Measurements from ENCODE around the gene CTNND1.
"Not testable (repeated sequence)": the region's sequence is repeated elsewhere in the genome, so short reads cannot be mapped to it uniquely, and the experiment has no call there.

CTNND1 gene, protein sequence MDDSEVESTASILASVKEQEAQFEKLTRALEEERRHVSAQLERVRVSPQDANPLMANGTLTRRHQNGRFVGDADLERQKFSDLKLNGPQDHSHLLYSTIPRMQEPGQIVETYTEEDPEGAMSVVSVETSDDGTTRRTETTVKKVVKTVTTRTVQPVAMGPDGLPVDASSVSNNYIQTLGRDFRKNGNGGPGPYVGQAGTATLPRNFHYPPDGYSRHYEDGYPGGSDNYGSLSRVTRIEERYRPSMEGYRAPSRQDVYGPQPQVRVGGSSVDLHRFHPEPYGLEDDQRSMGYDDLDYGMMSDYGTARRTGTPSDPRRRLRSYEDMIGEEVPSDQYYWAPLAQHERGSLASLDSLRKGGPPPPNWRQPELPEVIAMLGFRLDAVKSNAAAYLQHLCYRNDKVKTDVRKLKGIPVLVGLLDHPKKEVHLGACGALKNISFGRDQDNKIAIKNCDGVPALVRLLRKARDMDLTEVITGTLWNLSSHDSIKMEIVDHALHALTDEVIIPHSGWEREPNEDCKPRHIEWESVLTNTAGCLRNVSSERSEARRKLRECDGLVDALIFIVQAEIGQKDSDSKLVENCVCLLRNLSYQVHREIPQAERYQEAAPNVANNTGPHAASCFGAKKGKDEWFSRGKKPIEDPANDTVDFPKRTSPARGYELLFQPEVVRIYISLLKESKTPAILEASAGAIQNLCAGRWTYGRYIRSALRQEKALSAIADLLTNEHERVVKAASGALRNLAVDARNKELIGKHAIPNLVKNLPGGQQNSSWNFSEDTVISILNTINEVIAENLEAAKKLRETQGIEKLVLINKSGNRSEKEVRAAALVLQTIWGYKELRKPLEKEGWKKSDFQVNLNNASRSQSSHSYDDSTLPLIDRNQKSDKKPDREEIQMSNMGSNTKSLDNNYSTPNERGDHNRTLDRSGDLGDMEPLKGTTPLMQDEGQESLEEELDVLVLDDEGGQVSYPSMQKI

DNA sequence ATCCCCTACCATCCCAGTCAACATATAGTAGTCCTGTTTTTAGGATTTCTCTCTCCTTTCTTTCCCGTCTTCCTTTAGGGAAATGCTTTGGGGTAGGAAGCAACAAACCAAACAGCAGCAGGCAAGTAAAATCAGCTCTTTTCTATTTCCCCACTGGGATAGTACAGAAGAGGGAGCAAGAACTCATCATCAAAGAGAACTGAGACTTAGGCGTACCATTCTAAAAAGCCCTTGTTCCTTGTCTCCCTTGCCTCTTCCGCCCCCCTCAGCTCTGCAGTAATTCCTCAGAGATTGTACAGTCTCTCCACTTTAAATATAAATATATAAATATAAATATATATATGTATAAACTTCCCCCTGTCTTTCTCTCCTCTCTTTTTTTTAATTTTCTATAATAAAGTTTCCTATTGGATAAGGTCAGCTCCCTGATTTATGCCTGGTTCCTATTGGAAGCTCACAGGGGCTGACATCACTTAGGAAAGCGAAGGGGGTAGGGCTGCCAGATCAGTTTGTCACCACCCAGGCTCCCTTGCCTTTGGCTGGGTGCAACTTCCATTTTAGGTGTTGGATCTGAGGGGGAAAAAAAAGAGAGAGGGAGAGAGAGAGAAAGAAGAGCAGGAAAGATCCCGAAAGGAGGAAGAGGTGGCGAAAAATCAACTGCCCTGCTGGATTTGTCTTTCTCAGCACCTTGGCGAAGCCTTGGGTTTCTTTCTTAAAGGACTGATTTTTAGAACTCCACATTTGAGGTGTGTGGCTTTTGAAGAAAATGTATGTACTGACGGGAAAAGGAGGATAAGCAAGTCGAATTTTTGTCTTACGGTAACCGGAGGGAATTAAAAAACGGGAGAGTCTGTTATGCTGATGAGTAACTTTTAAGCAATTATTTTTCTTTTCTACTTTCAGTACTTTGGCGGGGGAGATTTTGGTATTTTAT, at the start of gene CTNND1:
Gene CTNND1 (plus strand): TSS at position 502 of the 934 bp plus-strand sequence. CDS start 29,677 bp downstream, outside the sequence.
- no peak for DNase-seq

DNA sequence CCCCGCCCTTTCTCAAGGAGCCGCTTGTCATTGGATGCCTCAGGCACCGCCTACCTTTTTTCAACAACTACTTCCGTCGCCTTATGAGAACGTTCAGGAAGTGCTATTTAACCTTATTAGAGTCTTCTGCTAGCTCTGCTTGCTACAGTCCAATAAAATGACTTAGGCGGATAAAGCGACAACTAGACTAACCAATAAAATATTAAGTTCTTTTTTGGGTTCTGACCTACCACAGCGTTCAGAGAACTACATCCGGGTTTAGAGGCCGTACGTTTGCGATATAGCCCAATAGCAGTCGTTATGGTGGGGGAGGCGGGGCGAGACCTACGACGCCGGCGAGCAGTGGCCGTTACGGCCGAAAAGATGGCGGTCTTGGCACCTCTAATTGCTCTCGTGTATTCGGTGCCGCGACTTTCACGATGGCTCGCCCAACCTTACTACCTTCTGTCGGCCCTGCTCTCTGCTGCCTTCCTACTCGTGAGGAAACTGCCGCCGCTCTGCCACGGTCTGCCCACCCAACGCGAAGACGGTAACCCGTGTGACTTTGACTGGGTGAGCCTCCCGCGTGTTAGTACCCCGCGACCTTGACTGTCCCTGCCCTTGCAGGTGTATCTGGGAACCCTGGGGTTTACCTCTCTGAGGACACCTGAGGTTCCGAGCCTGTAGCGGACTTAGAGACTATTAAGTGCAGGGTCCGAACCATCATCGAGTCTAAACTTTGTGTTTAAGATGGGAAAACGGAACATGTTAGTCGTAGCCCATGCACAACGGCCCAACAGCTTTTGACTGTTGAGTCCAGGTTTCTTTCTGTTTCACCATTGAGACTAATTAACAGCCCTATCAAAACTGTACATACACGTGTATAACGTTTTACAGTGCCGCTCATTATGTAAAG, 49.1 kb upstream of the CTNND1 start, which contains the start of gene TMX2:
Gene TMX2 (plus strand): TSS at position 338 of the 895 bp plus-strand sequence. CDS start 26 bp downstream, at position 364.
- peak; percentile 96 for DNase-seq

DNA sequence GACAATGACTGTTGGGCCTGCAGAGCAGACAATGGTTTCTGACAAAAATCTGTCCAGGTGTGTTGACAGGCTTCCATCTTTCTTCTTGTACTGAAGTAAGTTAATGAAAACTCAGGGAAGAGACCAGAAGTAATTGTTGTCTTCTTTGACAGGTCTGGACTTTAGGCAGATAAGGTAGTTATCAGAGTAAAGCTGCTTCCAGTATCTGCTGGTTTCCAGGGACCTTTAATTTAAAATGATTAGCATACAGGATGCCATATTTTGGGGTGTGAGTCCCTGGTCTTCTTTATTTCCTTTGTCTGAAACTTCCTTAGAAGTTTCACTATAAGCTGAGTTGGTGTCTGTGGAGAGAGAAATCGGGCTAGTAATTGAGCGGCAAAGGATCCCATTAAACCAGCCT, 47.8 kb upstream of the CTNND1 start:
- no peak for DNase-seq

DNA sequence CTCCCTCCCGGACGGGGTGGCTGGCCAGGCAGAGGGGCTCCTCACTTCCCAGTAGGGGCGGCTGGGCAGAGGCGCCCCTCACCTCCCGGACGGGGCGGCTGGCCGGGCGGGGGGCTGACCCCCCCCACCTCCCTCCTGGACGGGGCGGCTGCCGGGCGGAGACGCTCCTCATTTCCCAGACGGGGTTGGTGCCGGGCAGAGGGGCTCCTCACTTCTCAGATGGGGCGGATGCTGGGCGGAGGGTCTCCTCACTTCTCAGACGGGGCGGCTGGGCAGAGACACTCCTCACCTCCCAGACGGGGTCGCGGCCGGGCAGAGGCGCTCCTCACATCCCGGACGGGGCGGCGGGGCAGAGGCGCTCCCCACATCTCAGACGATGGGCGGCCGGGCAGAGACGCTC, 44.9 kb upstream of the CTNND1 start:
- DNase-seq, result not testable (repeated sequence)

DNA sequence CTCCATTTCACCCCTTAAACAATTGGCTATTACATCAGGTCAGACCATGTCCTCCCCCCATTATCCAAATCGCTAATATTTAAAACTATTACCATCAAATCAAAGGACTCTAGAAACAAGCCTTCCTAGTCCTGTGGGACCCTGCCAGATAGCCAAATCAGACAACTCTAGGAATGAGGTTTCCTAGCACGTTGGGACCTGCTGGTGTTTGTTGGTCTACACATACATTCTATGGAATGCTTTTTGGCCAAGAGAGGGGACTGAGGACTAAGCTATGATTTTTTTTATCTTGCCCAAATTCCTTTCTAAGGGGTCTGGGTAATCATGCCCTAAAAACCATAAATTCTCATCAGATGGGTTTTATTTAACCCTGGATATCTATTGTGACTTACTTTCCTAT, 34.4 kb upstream of the CTNND1 start:
- no peak for DNase-seq

DNA sequence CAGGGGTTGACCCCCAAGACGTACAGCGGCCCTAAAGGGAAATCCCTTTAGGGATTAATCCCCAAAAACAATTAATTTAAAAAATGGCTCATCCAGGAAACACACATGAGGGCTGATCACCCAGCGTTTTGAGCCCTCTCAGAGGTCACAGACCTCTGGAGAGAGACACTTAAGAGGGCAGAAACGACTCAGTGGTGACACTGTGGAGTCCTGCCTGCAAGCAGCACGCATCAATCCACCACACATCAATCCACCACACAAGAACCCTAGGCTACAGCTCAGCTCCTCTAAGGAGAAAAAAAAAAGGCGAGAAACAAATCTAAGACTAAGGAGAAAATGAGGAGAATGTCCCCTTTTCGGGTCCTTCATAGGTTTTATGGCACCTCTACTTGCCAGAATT, 32.8 kb upstream of the CTNND1 start:
- no peak for DNase-seq

DNA sequence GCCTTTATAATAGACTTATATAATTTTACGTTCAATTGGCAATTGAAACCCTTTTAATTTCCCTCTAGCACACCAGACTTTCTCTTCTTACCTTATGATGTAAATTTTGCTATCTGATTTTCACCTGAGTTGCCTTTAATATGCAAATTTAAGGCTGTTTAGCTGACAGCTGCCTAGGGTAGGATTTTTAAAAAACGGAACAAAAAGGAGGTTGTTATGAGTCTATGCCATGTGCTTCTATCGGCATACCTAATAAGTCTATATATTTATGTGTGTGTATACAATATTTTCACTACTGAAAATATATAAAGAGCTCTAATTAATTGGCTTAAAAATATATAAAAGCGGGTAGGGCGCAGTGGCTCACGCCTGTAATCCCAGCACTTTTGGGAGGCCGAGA, 32.1 kb upstream of the CTNND1 start:
- no peak for DNase-seq

DNA sequence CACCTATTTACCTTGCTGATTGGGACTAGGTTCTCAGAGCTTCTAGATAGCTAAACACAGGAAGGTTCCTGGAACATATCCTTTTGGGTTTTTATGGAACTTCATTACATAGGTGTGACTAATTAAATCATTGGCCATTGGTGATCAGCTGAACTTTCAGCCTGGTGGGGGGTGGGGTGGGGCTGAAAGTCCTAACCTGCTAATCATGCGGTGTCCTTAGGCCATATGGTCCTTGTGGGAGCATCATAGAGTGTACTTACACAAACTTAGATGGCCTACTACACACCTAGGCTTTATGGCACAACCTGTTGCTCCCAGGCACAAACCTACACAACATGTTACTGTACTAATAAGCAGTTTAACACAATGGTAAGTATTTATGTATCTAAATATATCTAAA, 28.9 kb upstream of the CTNND1 start:
- DNase-seq, result no peak

DNA sequence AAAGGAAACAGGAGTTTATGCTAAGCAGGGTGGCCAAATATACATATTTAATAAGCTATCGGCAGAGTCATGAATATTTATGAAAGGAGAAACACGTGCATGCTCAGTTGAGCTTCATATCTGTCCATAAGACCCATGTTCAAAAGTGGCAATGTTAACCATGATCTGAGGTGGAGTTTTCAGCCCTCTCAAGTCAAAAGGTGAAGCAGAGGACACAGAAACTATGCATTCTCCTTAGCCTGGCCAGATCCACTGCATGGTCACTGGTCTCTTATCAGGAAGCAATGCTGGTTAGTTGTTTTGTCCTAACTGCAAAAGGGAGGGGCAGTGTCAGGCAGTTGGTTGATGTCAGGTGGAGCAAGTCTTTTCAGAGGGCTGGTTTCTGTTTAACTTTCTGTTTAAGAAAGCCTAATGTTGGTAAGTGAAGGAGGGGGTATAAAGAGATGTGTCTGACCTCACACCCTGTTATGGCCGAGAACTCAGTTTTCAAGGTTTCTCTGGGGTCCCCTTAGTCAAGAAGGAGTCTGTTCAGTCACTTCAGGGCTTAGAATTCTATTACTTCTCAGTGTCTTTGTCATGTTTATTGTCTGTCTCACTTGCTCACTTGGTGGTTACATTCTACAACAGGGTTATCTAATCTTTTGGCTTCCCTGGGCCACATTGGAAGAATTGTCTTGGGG, 25.8 kb upstream of the CTNND1 start:
- no peak for DNase-seq

DNA sequence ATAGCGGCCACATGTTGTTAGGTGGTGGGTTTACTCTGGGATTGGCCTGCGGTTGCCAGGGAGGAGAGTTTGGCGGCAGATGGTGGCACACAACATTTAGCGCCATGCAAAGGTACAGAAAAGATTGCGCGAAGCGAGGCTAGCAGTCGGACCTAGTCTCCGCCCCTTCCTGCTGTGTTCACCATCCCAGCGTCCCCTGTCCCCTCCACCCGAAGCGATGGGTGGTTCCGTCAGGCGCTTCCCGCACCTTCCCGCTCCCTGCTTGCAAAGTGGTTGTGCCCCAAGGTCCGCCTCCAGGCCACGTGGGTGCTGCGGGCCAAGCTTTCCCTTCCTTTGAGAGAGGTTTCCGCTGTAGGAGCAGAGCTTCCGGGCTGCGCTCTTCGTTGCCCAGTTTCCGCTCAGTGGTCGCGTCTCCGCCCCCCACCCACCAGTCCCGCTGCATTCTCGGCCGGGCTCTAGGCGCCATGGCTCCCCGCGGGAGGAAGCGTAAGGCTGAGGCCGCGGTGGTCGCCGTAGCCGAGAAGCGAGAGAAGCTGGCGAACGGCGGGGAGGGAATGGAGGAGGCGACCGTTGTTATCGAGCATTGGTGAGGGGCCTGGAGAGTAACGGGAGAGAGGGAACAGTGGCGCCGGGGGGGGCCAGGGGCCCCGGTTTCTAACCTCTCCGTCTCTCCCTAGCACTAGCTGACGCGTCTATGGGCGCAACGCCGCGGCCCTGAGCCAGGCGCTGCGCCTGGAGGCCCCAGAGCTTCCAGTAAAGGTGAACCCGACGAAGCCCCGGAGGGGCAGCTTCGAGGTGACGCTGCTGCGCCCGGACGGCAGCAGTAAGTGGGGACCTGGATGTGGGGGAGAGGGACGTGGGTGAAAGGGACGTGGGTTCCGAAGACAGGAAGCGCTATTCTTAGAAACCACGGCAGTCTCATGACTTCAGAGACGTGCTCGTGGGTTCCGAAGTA, 20.2 kb upstream of the CTNND1 start, which contains the start of gene SELENOH:
Gene SELENOH (plus strand): TSS at position 360 of the 955 bp plus-strand sequence. CDS start 105 bp downstream, at position 465.
- DNase-seq, result peak; percentile 98

DNA sequence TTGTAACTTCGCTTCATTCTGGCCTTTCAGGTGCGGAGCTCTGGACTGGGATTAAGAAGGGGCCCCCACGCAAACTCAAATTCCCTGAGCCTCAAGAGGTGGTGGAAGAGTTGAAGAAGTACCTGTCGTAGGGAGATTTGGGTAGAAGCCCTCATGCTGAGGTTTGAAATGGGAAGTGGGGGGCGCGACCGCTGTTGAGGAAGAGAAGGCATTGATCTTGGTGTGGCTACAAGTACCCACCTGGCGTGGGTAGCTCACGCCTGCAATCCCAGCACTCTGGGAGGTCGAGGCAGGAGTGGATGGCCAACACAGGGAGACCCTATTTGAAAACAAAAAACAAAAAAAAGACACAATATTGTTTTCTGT, 19.5 kb upstream of the CTNND1 start:
- no peak for DNase-seq

DNA sequence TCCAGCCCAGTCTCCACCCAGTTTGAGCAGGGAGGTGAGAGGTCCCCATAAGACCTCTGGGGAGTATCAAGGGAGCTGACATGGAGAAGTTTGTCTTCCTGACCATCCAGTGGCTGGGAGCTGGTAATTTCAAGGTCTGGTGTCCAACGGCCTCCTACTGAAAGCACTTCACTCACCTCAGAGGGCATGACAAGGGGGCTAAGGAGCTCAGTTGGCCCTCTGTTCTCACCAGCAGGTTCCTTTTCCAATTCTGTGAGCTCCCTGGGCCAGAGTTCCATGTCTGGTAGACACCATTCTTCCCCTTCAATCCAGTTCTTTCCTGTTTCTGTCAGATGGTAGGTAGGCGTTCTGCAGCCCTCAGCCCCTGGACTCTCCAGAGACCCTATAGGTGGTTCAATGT, 17.2 kb upstream of the CTNND1 start:
- DNase-seq, result no peak

DNA sequence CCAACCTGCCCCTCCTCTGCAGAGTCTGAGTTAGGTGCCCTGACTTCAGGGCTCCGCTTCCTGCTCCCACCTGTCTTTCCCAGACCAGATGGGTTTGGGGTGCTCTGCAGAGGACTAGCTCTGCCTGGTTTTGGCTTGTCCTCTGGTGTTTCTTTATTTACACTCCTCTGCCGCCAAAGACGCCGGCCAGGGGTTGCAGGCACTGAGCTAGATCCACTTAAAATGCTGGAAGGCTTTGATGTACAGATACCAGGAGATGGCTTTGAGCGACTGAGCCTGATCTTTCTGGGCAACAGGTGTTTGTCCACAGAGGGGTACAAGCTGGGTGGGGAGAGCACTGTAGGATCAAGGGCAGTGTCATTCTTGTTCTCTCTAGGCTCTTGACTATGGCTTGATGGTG, 16.4 kb upstream of the CTNND1 start:
- DNase-seq, result no peak

DNA sequence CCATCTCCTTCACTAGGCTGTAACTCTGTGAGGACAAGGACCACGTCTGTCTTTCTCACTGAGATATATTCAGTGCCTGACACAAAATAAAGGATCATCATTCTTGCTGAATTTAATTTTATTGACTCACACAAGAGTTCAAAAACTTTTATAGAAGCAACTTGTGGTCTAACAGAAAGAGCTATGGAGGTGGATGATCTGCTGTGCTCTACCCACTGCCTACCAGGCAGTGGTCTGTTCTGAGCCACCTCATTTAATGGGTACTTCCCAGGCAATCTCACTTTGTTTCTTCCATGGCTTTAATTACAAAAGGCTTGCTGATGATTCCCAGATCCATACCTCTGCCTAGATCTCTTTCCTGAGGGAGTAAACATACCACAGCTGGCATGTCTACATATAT, 14.7 kb upstream of the CTNND1 start:
- no peak for DNase-seq

DNA sequence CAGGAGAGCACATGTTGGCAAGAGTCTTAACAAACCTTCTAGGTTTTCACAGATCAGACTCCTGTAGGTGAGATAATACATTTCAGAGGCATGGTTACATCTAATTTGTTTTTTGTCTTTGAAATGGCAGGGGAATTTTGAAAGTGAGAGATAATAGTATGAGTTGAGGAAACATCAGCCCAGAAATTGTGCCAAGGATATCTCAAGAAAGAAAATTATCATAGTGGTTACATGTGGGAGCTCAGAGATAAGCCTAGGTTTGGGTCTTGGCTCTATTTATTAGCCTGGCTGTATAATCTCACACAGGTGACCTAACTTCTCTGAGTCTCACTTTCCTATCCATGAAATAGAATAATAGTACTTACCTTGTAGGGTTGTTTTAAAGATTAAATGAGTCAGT, 10.4 kb upstream of the CTNND1 start:
- no peak for DNase-seq

DNA sequence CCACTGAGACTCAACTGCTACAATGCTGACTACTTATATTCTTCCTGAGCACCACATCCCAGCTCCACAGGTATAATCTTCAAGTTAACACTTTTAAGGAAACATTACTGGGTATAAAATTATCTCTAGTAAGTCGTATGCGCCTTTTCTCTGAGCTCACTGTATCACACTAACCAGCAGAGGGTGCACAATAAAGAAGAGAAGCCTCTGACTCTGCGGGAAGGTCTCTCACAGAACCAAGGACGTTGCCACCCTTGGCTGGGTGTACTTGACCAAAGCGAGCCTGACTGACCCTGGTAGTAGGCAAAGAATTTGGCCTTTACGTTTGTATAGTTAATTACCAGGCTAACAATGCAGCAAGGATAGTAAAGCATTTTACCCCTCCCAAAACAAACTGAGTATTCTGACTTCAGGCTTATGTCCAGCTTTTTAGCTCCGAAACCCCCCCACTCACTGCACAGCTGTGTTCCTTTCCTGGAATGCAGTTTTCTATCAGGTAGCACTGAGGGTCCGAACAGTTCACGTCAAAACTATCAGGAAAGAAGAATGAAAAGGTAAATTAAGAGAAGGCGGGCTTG, 9.8 kb upstream of the CTNND1 start, which contains the start of gene BTBD18:
Gene BTBD18 (minus strand): TSS at position 144 of the 578 bp plus-strand sequence. CDS start 631 bp downstream, outside the sequence.
- peak; percentile 22 for DNase-seq

DNA sequence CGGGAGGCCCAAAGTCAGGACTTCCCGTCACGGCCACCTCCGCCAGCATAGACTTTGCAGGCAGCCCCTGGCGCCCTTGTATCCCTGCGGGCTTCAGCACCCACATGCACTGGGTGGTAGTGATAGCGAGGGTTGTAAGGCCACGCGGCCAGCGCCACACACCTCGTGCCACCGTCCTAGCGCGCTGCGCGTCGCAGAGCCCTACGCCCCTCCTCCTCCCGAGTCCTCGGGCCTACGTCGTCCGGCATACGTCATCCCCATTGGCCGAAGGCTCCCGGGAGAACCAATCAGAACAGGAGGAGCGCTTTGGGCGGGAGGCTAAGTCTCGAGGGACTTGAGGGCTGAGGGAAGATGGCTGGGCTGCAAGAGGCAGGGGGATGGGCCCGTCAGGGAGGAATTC, 8.6 kb upstream of the CTNND1 start:
- DNase-seq, result no peak

DNA sequence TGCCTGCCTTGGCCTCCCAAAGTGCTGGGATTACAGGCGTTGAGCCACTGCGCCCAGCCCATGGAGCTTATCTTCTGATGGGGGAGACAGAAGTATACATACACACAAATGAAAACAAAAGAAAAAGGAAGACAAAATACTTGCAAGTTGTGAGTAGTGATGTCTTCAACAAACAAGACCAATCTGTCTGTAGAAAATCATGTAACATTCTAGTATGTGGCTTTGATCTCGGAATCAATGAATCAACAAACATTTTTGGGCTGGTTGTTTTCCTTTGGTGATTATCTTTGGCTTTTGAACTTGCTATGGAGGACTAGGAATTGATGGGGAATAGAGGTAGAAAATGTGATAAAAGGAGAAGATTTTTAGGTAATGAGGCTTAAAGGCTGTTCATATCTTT, 3.4 kb upstream of the CTNND1 start:
- DNase-seq, result no peak
